GM21390 (cell line): ENCODE measurements around the gene SIPA1L2.

Experiments used
- ATAC-seq: cut with Tn5 transposase; IDR thresholded peaks from one replicate; pipeline ENCODE4 v1.9.1; 2021; ENCODE audit not compliant: unreplicated experiment

Gene SIPA1L2, protein sequence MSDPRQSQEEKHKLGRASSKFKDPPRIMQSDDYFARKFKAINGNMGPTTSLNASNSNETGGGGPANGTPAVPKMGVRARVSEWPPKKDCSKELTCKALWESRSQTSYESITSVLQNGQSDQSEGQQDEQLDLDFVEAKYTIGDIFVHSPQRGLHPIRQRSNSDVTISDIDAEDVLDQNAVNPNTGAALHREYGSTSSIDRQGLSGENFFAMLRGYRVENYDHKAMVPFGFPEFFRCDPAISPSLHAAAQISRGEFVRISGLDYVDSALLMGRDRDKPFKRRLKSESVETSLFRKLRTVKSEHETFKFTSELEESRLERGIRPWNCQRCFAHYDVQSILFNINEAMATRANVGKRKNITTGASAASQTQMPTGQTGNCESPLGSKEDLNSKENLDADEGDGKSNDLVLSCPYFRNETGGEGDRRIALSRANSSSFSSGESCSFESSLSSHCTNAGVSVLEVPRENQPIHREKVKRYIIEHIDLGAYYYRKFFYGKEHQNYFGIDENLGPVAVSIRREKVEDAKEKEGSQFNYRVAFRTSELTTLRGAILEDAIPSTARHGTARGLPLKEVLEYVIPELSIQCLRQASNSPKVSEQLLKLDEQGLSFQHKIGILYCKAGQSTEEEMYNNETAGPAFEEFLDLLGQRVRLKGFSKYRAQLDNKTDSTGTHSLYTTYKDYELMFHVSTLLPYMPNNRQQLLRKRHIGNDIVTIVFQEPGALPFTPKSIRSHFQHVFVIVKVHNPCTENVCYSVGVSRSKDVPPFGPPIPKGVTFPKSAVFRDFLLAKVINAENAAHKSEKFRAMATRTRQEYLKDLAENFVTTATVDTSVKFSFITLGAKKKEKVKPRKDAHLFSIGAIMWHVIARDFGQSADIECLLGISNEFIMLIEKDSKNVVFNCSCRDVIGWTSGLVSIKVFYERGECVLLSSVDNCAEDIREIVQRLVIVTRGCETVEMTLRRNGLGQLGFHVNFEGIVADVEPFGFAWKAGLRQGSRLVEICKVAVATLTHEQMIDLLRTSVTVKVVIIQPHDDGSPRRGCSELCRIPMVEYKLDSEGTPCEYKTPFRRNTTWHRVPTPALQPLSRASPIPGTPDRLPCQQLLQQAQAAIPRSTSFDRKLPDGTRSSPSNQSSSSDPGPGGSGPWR (N-terminal part only)

DNA sequence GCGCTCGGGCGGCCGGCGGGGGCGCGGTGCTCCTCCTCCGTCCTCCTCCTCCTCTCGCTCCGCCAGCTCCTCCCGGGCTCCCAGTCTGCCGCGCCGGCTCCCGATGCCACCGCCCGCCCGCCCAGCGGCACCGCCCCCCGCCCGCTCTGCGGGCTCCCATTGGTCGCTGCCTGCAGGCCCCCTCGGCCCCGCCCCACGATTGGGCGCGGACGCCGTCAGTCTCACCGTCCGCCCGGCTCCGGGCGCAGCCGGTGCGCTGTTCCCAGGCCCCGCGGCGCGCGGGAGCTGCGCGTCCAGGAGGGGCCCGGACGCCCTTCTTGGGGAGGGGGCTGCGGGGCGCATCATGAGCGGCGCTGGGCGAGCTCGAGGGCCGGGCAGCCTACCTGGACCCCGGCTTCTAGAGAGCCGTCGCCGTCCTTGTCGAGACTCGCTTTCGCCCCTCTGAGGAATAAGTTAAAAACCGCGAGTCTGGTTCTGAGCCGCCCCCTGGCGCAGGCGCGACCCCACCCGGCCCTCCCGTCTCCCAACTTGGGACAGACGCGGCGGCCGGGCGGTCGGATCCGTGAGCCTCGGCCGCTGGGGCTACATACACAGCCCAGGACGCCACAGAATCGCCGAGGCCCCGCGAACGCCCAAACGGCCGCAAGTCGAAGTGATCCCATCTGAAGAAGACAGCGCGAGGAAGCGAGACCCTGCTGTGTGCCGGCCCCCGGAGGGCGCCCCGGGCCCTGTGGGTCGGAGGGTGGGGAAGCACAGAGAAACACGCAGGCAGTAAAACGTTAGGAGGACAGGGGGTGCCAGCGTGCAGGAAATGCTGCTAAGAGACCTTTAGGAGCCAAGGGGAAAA is at the start of gene SIPA1L2:
SIPA1L2 (minus strand) TSS at position 87 of the 847 bp plus-strand sequence. CDS start 114,794 bp downstream, outside the sequence.
- ATAC-seq: peak; percentile 99

DNA sequence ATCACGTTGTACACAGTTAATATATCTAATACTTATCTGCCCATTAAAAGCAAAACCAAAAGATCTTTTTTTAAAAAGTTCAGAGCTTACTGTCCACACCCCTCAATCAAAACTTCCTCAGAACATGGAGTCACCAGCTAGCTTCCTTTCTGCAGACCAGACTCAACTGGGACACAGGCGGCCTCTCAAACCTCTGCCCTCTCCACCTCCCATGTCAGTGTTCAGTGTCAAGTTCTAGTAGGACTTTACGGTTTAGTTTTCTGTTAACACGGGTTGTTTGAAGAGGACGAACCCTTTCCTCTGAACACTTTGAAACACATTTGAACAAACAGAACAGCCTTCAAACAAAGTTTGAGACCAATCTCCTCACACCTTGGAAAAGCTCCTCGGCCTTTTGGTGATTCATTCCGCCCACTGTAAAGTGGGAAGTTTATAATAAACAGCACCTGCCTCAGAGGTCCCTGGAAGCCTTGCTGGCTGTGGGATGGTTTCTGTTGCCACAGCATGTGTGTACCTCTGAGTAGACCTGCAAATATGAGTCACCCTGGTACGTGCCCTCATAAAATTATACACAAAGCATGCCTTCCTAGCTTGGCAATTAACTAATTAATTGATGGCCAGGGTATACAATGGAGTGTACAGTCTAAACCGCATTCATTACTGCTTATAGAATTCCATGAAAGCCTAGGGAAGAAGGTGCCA is 48.4 kb upstream of the SIPA1L2 start:
- no peak for ATAC-seq

DNA sequence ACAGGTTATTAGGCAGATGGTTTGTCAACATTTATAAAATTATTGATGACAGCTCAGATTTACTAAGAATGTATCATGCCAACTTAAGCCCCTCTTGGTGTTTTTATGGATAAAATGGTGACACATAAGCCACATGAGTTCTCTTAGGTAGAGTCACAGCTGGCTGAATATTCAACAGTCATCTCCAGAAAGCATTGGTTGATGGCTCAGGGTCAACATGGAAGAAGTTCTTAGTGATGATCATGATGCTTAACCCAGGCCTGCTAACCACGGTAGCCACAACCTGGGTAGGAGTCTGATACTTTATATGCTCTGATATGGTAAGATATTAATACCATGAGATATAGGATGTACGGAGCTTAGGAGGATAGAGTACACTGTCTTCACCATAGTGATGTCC is 46.4 kb upstream of the SIPA1L2 start:
- ATAC-seq: no peak

DNA sequence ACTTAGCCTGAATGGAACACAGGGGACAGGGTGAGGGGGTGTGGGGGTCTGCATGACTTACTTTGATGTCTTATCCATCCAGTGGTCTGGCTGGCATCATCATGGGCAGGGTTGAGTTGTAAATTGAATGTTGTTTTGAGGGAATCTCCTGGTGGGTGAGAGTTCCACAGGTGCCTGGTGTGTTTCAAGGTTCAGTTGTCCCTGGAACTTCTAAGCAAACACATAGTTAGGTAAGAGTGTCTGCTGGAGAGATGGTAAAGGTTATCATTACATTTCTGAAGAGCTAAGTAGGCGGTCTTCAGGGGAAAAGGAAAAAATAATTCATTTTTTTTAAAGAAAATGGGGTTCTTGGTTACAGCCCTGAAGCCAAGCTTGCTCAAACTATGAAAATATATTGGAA is 46.0 kb upstream of the SIPA1L2 start:
- ATAC-seq: no peak

DNA sequence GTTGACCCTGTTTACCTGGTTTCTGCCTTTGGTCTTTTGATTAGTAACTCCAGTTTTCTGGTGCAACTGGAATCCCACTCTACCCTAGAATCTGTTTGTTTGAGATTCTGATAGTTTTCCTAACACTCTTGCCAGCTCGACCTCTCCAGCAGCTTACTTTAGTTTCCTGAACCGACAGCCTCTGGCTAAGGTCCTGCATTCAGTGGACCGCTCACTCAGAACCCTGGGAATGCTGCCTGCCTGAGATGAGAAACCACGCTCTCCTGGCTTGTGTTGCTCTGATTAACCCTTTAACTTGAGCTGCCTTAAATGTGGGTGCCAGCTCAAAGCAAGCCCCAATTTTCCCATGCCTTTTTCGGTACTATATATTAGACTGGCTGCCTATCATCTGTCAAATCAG is 45.3 kb upstream of the SIPA1L2 start:
- no peak for ATAC-seq

DNA sequence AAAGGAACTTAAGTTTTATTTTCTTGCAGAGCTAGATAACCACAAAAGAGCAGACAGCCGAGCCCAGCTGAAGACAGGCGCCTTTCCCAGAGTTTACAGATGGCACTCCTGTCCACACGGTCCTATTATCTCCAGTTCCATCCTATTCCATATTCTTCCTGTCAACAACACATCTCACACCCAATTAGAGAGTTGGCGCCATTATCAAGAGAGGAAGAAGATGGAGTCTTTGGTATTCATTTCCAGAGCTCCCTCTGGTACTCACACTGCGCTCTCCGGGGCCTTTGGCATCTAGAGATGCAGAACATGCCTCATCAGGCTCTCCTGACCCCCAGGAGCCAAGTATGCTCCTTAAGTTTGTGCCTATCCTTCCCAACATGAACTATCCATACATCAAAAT is 43.3 kb upstream of the SIPA1L2 start:
- no peak for ATAC-seq

DNA sequence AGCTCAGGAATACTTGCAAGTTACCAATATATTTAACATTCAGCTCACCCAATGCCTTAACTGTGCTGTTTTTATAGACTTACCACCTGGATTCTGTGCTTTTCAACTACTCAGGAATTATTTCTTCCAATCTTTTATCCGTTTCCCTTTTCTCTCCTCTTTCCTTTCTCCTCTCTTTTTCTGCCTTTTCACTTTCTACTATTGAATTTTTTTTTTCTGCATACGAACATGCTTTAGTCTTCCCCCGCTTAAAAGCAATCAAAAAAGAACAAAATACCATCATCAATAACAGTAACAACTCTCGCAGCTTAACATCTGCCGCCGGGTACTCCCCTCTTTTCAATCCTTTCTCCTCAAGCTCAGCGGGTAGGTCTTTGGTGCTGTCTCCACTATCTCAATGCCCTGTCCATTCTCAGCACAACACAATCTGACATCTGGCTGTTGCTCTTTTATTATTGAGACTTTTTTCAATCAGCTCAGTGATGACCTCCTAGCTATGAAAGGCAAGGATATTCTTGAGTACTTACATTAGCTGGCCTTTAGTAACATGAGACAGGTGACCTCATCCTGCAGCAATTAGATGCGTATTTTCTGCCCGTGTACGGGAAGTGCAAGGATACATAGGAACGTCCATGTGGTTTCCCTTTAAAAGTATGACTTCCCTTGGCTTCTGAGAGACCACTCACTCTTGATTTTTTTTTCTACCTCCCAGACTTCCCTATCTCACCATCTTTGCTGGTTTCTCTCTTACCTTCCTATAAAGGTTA is 40.2 kb upstream of the SIPA1L2 start:
- no peak for ATAC-seq

DNA sequence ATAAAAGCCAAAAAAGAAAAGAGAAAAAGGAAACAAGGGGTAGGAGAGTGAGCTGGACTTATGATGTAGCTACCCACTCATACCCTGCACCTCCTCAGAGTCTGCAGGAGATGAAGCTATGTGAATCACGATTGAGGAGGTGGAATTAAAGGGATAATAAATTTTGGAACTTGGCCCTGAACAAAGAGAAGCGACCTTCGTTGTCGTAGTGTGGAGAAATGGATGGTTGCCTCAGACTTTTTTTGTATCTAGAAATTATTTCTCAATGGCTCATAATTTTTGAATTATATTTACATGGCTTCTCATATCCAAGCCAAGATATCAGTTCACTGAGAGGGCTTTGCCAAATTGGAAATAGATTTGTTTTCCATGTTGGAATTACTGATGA is 37.8 kb upstream of the SIPA1L2 start:
- ATAC-seq: no peak

DNA sequence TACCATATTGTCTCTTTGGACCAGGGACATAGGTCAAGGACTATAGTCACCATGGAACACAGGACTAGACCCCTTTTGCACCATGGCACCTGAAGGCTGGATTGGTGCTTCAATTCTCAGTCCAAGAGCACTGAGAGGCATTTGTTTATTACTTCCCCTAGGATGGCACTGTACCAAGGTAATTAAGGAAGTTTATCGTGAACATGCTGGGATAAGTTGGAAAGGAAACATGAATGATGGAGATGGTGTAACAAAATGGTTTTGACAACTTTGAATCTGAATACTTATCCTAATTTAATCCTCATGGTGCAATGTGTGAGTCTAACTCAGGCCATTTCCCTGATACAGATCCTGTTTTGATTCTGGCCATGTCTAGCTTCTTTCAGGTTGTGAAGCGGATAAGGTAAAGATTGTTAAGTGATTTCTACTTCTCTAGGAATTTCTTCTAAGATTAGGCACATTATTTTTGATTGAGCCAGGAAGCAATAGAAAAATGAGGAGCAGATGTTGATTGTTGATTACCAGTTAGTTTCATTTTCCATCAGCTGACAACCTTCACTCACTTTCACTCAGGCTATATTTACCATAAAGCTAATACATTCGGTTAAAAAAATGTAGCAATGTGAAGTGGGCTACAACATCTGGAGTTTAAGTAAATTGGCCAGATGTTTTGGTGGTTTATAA is 37.3 kb upstream of the SIPA1L2 start:
- ATAC-seq: no peak

DNA sequence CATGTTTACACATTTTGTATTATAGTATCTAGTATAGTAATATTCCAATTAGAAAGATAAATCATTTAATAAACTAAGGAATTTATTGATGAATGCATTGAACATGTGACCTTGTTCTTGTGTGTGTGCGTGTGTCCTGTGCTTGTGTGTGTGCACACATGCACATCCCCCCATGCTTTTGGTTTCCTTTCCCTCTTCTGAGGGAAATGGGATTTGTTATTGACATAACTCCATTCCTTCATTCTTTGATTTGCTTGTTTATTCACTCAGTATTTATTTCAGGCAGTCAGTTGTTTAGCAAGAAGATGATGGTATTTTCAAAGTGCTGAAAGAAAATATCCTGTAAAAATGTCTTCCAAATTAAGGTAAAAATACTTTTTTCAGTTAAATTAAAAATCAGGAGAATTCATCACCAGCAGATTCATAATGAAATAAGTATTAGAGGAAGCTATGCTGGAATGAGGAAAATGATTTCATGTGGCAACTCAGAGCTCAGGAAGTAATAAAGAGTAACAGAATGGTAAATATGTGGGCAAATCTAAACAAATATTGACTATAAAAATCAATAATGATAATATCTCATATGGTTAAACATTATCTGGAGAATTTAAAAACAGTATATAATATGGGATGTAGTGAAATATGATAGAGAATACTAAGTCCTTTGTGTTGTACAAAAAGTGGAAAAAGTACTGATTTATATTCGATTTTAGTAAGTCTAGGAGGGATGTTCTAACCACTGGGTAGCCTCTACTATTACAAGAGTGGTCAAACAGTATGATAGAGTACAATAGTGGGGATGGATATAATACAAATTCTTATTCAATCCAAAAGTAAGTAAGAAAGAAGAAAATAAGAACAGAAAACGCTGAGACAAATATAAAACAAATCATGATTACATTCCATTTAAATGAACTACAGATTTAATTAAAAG is 35.2 kb upstream of the SIPA1L2 start:
- ATAC-seq: no peak

DNA sequence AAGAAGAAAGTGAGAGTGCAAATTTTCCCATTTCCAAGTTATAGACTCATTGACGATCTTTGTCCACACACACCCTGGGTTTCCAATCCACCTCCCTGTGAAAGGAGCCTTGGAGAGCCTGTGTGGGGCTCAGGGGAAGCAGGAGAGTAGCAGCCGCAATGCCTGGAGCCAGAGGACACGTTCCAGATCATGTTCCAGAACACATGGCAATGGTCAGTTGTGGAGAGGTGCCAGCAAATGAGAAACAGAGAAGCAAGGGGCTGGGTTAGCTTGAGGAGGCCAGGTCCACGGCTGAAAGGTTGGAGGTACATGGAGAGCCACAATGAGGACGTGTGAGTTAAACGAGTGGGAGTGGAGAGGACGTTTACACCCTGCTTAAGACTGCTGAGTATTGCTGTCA is 33.0 kb upstream of the SIPA1L2 start:
- ATAC-seq: no peak

DNA sequence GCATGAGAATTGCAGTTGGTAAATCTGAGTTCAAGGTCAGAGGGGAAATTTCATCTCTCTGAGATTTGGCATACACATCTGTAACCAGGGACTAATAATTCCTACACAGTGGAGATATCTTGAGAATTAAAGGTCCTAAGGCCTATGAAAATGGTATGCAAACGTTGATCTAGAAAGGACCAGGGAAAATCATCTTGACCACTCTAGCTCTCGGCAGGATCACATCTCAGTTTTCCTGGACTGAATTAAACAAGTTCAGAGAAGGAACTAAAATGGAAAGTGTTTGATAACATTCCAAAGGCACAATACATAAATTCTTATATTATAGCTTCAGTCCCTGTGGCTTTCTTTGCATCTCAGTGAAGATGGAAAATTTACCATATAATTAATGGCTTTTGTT is 28.5 kb upstream of the SIPA1L2 start:
- ATAC-seq: no peak

DNA sequence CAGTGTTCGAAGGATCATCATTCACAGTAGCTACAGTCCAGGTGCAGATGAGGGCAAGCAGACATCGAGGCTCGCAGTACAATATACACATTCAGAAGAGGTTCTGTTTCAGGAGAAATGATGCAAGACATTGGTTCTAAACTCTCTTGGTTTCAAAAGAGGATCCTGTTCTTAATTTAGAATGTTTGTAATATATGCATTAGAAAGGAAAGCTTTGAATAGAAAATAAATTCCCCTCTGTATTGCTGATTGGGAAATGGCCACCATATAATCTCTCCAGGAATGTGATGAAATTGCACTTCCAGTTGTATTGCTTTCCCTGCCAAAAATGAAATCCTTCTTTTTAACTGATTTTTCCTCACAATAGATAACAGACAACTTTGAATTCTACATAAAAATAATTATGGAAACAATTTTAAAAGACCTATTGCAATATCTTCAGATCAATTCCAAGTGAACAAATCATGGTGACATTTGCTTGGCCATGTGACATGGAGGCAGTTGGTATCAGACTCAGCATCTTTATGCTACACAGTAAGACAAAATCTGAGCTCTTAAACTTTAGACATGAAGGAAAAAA is 27.6 kb upstream of the SIPA1L2 start:
- ATAC-seq: no peak

DNA sequence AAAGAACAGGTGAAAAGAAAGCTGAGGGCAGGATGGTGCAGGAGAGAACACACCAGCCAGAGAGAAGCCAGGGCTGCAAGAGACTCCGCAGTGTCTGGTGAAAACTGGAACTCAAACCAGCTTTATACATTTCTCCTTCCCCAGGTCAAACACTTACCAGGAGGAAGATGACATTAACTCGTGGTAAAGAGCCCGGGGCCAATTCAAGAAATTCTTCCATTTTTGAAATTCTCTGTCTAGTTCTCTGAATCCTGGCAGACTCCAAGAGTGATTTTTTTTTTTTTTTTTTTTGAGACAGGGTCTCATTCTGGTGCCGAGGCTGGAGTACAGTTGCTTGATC is 25.8 kb upstream of the SIPA1L2 start:
- no peak for ATAC-seq

DNA sequence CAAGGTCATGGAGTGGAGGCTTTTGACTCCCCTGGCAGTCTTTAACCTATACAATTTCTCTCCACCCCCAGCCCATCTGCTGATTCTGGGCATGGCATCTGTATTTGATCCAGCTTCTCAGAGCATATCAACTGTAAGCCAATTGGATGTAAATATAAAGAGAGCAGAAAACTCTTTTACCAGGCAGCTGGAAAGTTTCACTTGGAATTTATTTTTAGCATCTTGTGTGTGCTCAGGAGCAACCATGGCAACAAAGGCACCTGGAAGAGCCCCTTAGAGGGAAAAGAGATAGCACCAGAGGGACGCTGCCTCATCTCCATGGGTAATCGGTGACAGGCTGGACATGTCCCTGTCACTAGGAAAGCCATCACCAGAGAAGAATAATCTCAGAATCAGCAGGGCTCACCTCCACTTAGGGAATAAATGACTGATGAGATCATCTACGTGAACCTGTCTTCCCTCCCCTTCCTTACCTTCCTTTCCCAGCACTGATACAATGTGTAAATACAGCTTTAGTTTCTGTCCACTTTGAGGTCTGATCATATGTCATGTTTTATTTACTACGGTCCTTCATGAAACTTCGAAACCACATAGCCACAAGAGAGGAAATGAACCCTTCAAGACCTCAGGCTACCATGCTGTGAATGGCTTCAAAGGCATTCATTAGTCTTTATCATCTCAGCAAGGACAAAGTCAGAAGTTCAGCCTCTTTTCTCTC is 25.3 kb upstream of the SIPA1L2 start:
- ATAC-seq: peak; percentile 84

DNA sequence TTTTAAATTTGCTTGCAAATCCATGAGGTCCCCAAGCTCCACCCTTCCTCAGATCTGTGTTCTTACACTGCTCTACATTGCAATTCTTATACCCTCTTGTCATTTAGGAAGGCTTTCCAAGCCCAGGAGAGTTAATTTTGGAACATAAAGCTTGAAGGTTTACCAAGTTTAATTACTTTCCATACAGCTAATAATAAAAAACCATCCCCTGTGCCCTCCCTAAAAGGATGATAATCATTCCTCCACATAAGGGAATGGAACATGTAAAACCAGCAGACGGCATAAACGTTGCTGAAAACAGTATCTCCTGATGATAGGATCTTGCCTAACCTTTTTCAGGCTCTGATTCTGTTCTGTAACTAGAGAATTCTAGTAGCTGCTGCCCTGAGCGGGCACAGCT is 23.9 kb upstream of the SIPA1L2 start:
- ATAC-seq: no peak

DNA sequence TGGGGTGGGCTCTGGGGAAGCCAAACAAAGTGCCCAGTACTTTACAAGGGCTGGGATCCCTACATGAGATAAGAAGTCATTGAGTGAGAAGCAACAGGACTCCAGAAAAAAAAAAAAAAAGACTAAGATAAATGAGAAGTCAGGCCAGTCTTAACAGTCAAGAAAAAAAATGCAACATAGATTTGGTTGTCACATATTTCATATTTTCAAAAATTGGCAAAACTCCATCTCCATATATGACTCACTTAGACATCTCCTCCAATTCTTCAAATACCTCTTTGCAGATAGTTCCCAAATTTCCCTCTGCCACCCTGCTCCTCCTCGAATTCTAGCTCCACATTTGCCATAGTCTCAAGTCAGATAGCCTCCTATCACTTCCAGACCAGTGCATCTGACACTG is 20.9 kb upstream of the SIPA1L2 start:
- no peak for ATAC-seq
